ENCODE measurements around the gene IL18.
"Not testable (repeated sequence)": the region's sequence is repeated elsewhere in the genome, so short reads cannot be mapped to it uniquely, and the experiment has no call there.

IL18 gene

GRCh38 chr11:112172362-112172994 lies 8.6 kb upstream of the IL18 start:
- DNase-seq (ENCODE audit: low read depth, low spot score): no peak

GRCh38 chr11:112167145-112167544 lies 3.3 kb upstream of the IL18 start, which contains the start of gene TEX12:
Gene TEX12, plus strand, starts transcription at chr11:112167372. Its CDS starts 1,897 bp downstream, at chr11:112169269.
- DNase-seq (ENCODE audit: low read depth, low spot score): no peak

- DNase-seq (ENCODE audit: low read depth, low spot score): no peak
These were observed 2.7 kb upstream of the IL18 start for GRCh38 chr11:112166562-112166961.

GRCh38 chr11:112165049-112165448 lies 1.2 kb upstream of the IL18 start:
- DNase-seq (ENCODE audit: low read depth, low spot score): no peak

- DNase-seq (ENCODE audit: low read depth, low spot score): no peak
These were observed 940 bp downstream of the IL18 start for GRCh38 chr11:112162761-112163546.

GRCh38 chr11:112162200-112162599 lies 1.7 kb downstream of the IL18 start:
- DNase-seq (ENCODE audit: low read depth, low spot score): not testable (repeated sequence)

- no peak for DNase-seq (ENCODE audit: low read depth, low spot score)
These were observed 2.9 kb downstream of the IL18 start for GRCh38 chr11:112161012-112161411.

GRCh38 chr11:112160091-112160848 lies 3.6 kb downstream of the IL18 start:
- no peak for DNase-seq (ENCODE audit: low read depth, low spot score)

- DNase-seq (ENCODE audit: low read depth, low spot score): no peak
These were observed 4.5 kb downstream of the IL18 start for GRCh38 chr11:112159098-112160065.

- DNase-seq (ENCODE audit: low read depth, low spot score): peak; percentile 63
These were observed 6.7 kb downstream of the IL18 start for GRCh38 chr11:112156956-112157766.

- no peak for DNase-seq (ENCODE audit: low read depth, low spot score)
These were observed 7.5 kb downstream of the IL18 start for GRCh38 chr11:112156153-112156955.

- DNase-seq (ENCODE audit: low read depth, low spot score): no peak
These were observed 13.4 kb downstream of the IL18 start for GRCh38 chr11:112150517-112150916.

GRCh38 chr11:112143597-112143996 lies 20.3 kb downstream of the IL18 start:
- no peak for DNase-seq (ENCODE audit: low read depth, low spot score)

- no peak for DNase-seq (ENCODE audit: low read depth, low spot score)
These were observed 29.4 kb downstream of the IL18 start for GRCh38 chr11:112134473-112134872.

- no peak for DNase-seq (ENCODE audit: low read depth, low spot score)
These were observed 31.2 kb downstream of the IL18 start for GRCh38 chr11:112132737-112133136.

- no peak for DNase-seq (ENCODE audit: low read depth, low spot score)
These were observed 34.2 kb downstream of the IL18 start for GRCh38 chr11:112129656-112130055.

GRCh38 chr11:112128483-112129121 lies 35.3 kb downstream of the IL18 start:
- DNase-seq (ENCODE audit: low read depth, low spot score): no peak

- no peak for DNase-seq (ENCODE audit: low read depth, low spot score)
These were observed 36.8 kb downstream of the IL18 start for GRCh38 chr11:112127056-112127455.

GRCh38 chr11:112123129-112123528 lies 40.8 kb downstream of the IL18 start:
- no peak for DNase-seq (ENCODE audit: low read depth, low spot score)
